ENCODE data around the gene KCNIP3. TPM values are rescaled to one million over a fixed set of nuclear protein-coding genes. Genes with fewer than 3 reads are reported as not detected.

The KCNIP3 gene
- total and polyA plus RNA-seq, 2 donors (not counting 1 experiment from before 2014, with no cell fraction given) = not detected

GRCh38 chr2:95372845-95373244 is 75.7 kb downstream of the KCNIP3 start:
- no peaks in the 10 kb centered on the region for H3K4me1 Mint-ChIP-seq
- POLR2A ChIA-PET = no interaction called here
- no peaks in the 10 kb centered on the region for H4K20me1 ChIP-seq (ENCODE audit: control insufficient read depth, insufficient read depth, low read length, poor library complexity, severe bottlenecking)
- H3K4me3 Mint-ChIP-seq = no peak overlapping the region
- no peaks in the 10 kb centered on the region for H3K36me3 ChIP-seq (replicated peaks in 1 of 2; ENCODE audit: control extremely low read depth in 1 of 2, control insufficient read depth in 1 of 2, extremely low read depth in 1 of 2, insufficient read depth in 2 of 2, low read length in 1 of 2)
- ATAC-seq (ENCODE audit: low read depth) (no peak), DNase-seq (no peak)
- H3K27me3 ChIP-seq (replicated peaks in 1 of 4; ENCODE audit: control extremely low read depth in 1 of 4, control insufficient read depth in 3 of 4, insufficient read depth in 4 of 4, low read length in 3 of 4) = peaks cover 0 to 3% (median 1%) of the 10 kb centered on the region in 4 experiments
- peaks cover 20% of the 10 kb centered on the region for H3K27me3 Mint-ChIP-seq
- no peak overlapping the region for H3K27ac Mint-ChIP-seq
- no peaks in the 10 kb centered on the region for H3K4me1 ChIP-seq (ENCODE audit: control insufficient read depth in 2 of 2, insufficient read depth in 2 of 2, low read length in 2 of 2)
- intact Hi-C loops (cut with micrococcal nuclease) = no loop called here
- no peak overlapping the region for H3K27ac ChIP-seq (ENCODE audit: low read length in 2 of 2)
- H3K79me2 ChIP-seq (ENCODE audit: control insufficient read depth, insufficient read depth, low read length) = no peaks in the 10 kb centered on the region
- H3K4me3 ChIP-seq (ENCODE audit: control extremely low read depth in 1 of 5, extremely low read depth in 1 of 5, insufficient read depth in 1 of 5, low read depth in 2 of 5, low read length in 4 of 5) = no peak overlapping the region
- CTCF ChIA-PET = no interaction called here
- H3K9me3 Mint-ChIP-seq (ENCODE audit: insufficient read depth) = peaks cover 6% of the 10 kb centered on the region
- H3K4me2 ChIP-seq (replicated peaks; ENCODE audit: low read depth, low read length, poor library complexity, severe bottlenecking) = no peak overlapping the region
- H3K9ac ChIP-seq (ENCODE audit: low read length) = no peak overlapping the region
- H2AFZ ChIP-seq (ENCODE audit: insufficient read depth, low read depth, low read length, poor library complexity, severe bottlenecking) = no peak overlapping the region
- WGBS (ENCODE audit: insufficient coverage) = 95% methylated on average over 6 of the region's 8 CpGs
- peaks cover 0 to 8% (median 2%) of the 10 kb centered on the region in 3 donors for H3K9me3 ChIP-seq (ENCODE audit: control extremely low read depth in 1 of 3, control insufficient read depth in 2 of 3, insufficient read depth in 1 of 3, low read length in 2 of 3)
- no peak for TF ChIP-seq EZH2 (IDR thresholded peaks at IDR 0.05; ENCODE audit: borderline replicate concordance, insufficient read depth, low read depth, low read length, poor library complexity, severe bottlenecking)
- TF ChIP-seq CTCF (IDR thresholded peaks at IDR 0.05) = no peak

- ChIA-PET CTCF (no interaction called here), POLR2A (no interaction called here)
- Mint-ChIP-seq H3K27ac (no peak overlapping the region), H3K9me3 (ENCODE audit: insufficient read depth) (peaks cover 6% of the 10 kb centered on the region), H3K27me3 (peaks cover 12% of the 10 kb centered on the region), H3K4me1 (no peaks in the 10 kb centered on the region), H3K4me3 (no peak overlapping the region)
- Histone ChIP-seq H3K79me2 (ENCODE audit: control insufficient read depth, insufficient read depth, low read length) (no peaks in the 10 kb centered on the region), H3K9me3 (ENCODE audit: control extremely low read depth in 1 of 3, control insufficient read depth in 2 of 3, insufficient read depth in 1 of 3, low read length in 2 of 3) (peaks cover 0 to 8% (median 2%) of the 10 kb centered on the region in 3 donors), H3K4me1 (ENCODE audit: control insufficient read depth in 2 of 2, insufficient read depth in 2 of 2, low read length in 2 of 2) (no peaks in the 10 kb centered on the region), H3K9ac (ENCODE audit: low read length) (no peak overlapping the region), H3K36me3 (replicated peaks in 1 of 2; ENCODE audit: control extremely low read depth in 1 of 2, control insufficient read depth in 1 of 2, extremely low read depth in 1 of 2, insufficient read depth in 2 of 2, low read length in 1 of 2) (no peaks in the 10 kb centered on the region), H2AFZ (ENCODE audit: insufficient read depth, low read depth, low read length, poor library complexity, severe bottlenecking) (no peak overlapping the region), H3K4me2 (replicated peaks; ENCODE audit: low read depth, low read length, poor library complexity, severe bottlenecking) (no peak overlapping the region), H4K20me1 (ENCODE audit: control insufficient read depth, insufficient read depth, low read length, poor library complexity, severe bottlenecking) (no peaks in the 10 kb centered on the region), H3K4me3 (ENCODE audit: control extremely low read depth in 1 of 5, extremely low read depth in 1 of 5, insufficient read depth in 1 of 5, low read depth in 2 of 5, low read length in 4 of 5) (no peak overlapping the region), H3K27ac (ENCODE audit: low read length in 2 of 2) (no peak overlapping the region), H3K27me3 (replicated peaks in 1 of 4; ENCODE audit: control extremely low read depth in 1 of 4, control insufficient read depth in 3 of 4, insufficient read depth in 4 of 4, low read length in 3 of 4) (peaks cover 0 to 3% (median 1%) of the 10 kb centered on the region in 4 experiments)
- DNase-seq (no peak), ATAC-seq (ENCODE audit: low read depth) (no peak)
- no peak for TF ChIP-seq EZH2 (IDR thresholded peaks at IDR 0.05; ENCODE audit: borderline replicate concordance, insufficient read depth, low read depth, low read length, poor library complexity, severe bottlenecking)
- TF ChIP-seq CTCF (IDR thresholded peaks at IDR 0.05) = no peak
- intact Hi-C loops (cut with micrococcal nuclease) = no loop called here
- 96% methylated on average over 6 of the region's 6 CpGs for WGBS (ENCODE audit: insufficient coverage)
These were observed 76.9 kb downstream of the KCNIP3 start for GRCh38 chr2:95374029-95374428.

Data from B cell (primary cell).